HepG2 (cell line): ENCODE results near the gene RAC3. TPM values are rescaled to one million over a fixed set of nuclear protein-coding genes. Genes with fewer than 3 reads are reported as not detected.

ENCODE experiments used
- ATAC-seq: fragments of 200-7000 bp; cut with Tn5 transposase; 3 replicates; pipeline ENCODE4 v1.9.1; 2020; ENCODE audit warnings: mild to moderate bottlenecking, moderate library complexity
- BruUV-seq: library from RNA; stranded (reverse); fragments of 400-500 nt; replicated peaks from 2 replicates; lab custom pipeline; 2021; lab: Mats Ljungman, UMichigan
- CTCF ChIA-PET: fragments of 300-600 bp; formaldehyde crosslinking; extraction: SDS; loops from one replicate; lab custom pipeline; 2021; ENCODE audit warnings: low total read pairs, inconsistent platforms, low intra/inter-chr PET ratio; lab: Yijun Ruan, JAX
- POLR2A ChIA-PET: fragments of 350-600 bp; sonication (Branson Sonifier 250); formaldehyde crosslinking; loops from one replicate; lab custom pipeline; 2020; ENCODE audit warnings: antibody characterized with exemption, inconsistent platforms; lab: Yijun Ruan, JAX
- DNase-seq: peaks from one replicate; pipeline ENCODE4 v3.0.0-alpha.2; 2015; ENCODE audit warnings: low spot score
- FAIRE-seq: peaks from 3 replicates; lab custom pipeline; 2011; peaks lifted over from hg19 to GRCh38; lab: Jason Lieb, UNC
- H2AFZ ChIP-seq: one replicate; pipeline ENCODE4 v1.6.1; 2011; ENCODE audit warnings: low read length, inconsistent platforms
- H3K27ac ChIP-seq: fragments of 300-600 bp; 3 replicates; pipeline ENCODE4 v1.8.0; 2011; ENCODE audit warnings: mixed run types, mild to moderate bottlenecking, mixed read lengths, low read length, inconsistent platforms; ENCODE audit not compliant: insufficient read depth; ENCODE audit errors: extremely low read length
- H3K27me3 ChIP-seq, 2 experiments: fragments of 200-600 bp in 1 of 2; 2 replicates in 1 of 2; 3 replicates in 1 of 2; pipeline versions ENCODE4 v1.6.0 to v1.8.0; 2011; ENCODE audit warnings: low read length in 2 of 2, mild to moderate bottlenecking in 2 of 2, moderate library complexity in 2 of 2, inconsistent platforms in 1 of 2; ENCODE audit not compliant: insufficient read depth in 2 of 2, control insufficient read depth in 1 of 2
- H3K36me3 ChIP-seq, 2 experiments: fragments of 200-600 bp in 1 of 2; replicated peaks in 1 of 2; 2 replicates in 1 of 2; 3 replicates in 1 of 2; pipeline versions ENCODE4 v1.5.1 to v1.8.0; 2011; ENCODE audit warnings: low read length in 2 of 2, inconsistent platforms in 1 of 2; ENCODE audit not compliant: insufficient read depth in 2 of 2, control insufficient read depth in 1 of 2
- H3K4me1 ChIP-seq: 2 replicates; pipeline ENCODE4 v1.5.1; 2012; ENCODE audit warnings: low read length, inconsistent platforms; ENCODE audit not compliant: insufficient read depth
- H3K4me2 ChIP-seq: 2 replicates; pipeline ENCODE4 v1.6.0; 2011; ENCODE audit warnings: low read depth, low read length, inconsistent platforms
- H3K4me3 ChIP-seq, 3 experiments: fragments of 200-600 bp in 1 of 3; sonication (generic), shearing (Covaris generic) in 1 of 3; replicated peaks in 1 of 3; 2 replicates each; pipeline ENCODE4 v1.5.1; 2011 to 2016; ENCODE audit warnings: low read length in 3 of 3, inconsistent platforms in 2 of 3, low read depth in 2 of 3, mild to moderate bottlenecking in 2 of 3, control low read depth in 1 of 3, mixed read lengths in 1 of 3; ENCODE audit not compliant: insufficient read depth in 1 of 3
- H3K79me2 ChIP-seq: one replicate; pipeline ENCODE4 v1.6.1; 2011; ENCODE audit warnings: low read length, inconsistent platforms; ENCODE audit not compliant: insufficient read depth
- H3K9ac ChIP-seq: 2 replicates; pipeline ENCODE4 v1.6.0; 2011; ENCODE audit warnings: mild to moderate bottlenecking, low read depth, low read length, inconsistent platforms; ENCODE audit not compliant: insufficient read depth
- H3K9me3 ChIP-seq: 2 replicates; pipeline ENCODE4 v1.5.1; 2012; ENCODE audit warnings: mild to moderate bottlenecking, low read length
- H4K20me1 ChIP-seq: 2 replicates; pipeline ENCODE4 v1.6.0; 2011; ENCODE audit warnings: inconsistent platforms, mild to moderate bottlenecking, low read length, moderate library complexity; ENCODE audit not compliant: insufficient read depth
- DNMT1 ChIP-seq: sonication (generic); formaldehyde crosslinking; IDR thresholded peaks from 2 replicates; pipeline ENCODE4 v1.5.1; 2020; ENCODE audit warnings: mild to moderate bottlenecking, missing genetic modification reagents
- HMG20B ChIP-seq: conservative IDR thresholded peaks from 2 replicates; pipeline ENCODE4 v1.6.1; 2016; ENCODE audit warnings: missing genetic modification reagents, missing compliant biosample characterization
- HNRNPL ChIP-seq: fragments of 200-400 bp; formaldehyde crosslinking; IDR thresholded peaks from 2 replicates; pipeline ENCODE4 v1.6.1; 2017; ENCODE audit warnings: mild to moderate bottlenecking, low read depth, low read length
- MIXL1 ChIP-seq: IDR thresholded peaks from 2 replicates; pipeline ENCODE4 v1.6.1; 2016
- NR2F1 ChIP-seq, 2 experiments: fragments of 450-650 bp in 1 of 2; formaldehyde crosslinking in 1 of 2; IDR thresholded peaks; 2 replicates each; pipeline versions ENCODE4 v1.5.0 to v1.6.1; 2016 to 2020; ENCODE audit warnings: mild to moderate bottlenecking in 1 of 2, missing compliant biosample characterization in 1 of 2, missing genetic modification reagents in 1 of 2, moderate library complexity in 1 of 2
- PAX8 ChIP-seq: sonication (generic); formaldehyde crosslinking; IDR thresholded peaks from 2 replicates; pipeline ENCODE4 v1.8.0; 2022; ENCODE audit warnings: mild to moderate bottlenecking, missing genetic modification reagents, borderline replicate concordance
- RBFOX2 ChIP-seq: fragments of 200-400 bp; formaldehyde crosslinking; IDR thresholded peaks from 2 replicates; pipeline ENCODE4 v1.6.1; 2017; ENCODE audit warnings: low read depth, mild to moderate bottlenecking, low read length
- SETDB1 ChIP-seq: sonication (generic); formaldehyde crosslinking; IDR thresholded peaks from 2 replicates; pipeline ENCODE4 v1.5.1; 2020; ENCODE audit warnings: missing genetic modification reagents, mild to moderate bottlenecking, borderline replicate concordance
- THYN1 ChIP-seq: sonication (generic); formaldehyde crosslinking; IDR thresholded peaks from 2 replicates; pipeline ENCODE4 v1.8.1; 2023; ENCODE audit warnings: low read depth, mild to moderate bottlenecking, moderate library complexity, missing genetic modification reagents, borderline replicate concordance
- ZBTB42 ChIP-seq: sonication (generic); formaldehyde crosslinking; IDR thresholded peaks from 2 replicates; pipeline ENCODE4 v1.5.0; 2020; ENCODE audit warnings: mild to moderate bottlenecking, missing genetic modification reagents
- ZC3H13 ChIP-seq: sonication (generic); formaldehyde crosslinking; IDR thresholded peaks from 2 replicates; pipeline ENCODE4 v1.8.1; 2023; ENCODE audit warnings: mild to moderate bottlenecking, missing genetic modification reagents, moderate library complexity
- ZNF33B ChIP-seq: sonication (generic); formaldehyde crosslinking; IDR thresholded peaks from 2 replicates; pipeline ENCODE4 v1.5.1; 2020; ENCODE audit warnings: mild to moderate bottlenecking, missing genetic modification reagents
- ZNF713 ChIP-seq: sonication (generic); formaldehyde crosslinking; IDR thresholded peaks from 2 replicates; pipeline ENCODE4 v1.4.0; 2020; ENCODE audit warnings: mild to moderate bottlenecking, missing genetic modification reagents
- ZSCAN20 ChIP-seq: sonication (generic); formaldehyde crosslinking; IDR thresholded peaks from 2 replicates; pipeline ENCODE4 v1.4.0; 2020; ENCODE audit warnings: missing genetic modification reagents, mild to moderate bottlenecking, borderline replicate concordance
- ZSCAN31 ChIP-seq: sonication (generic); formaldehyde crosslinking; IDR thresholded peaks from 2 replicates; pipeline ENCODE4 v1.5.0; 2020; ENCODE audit warnings: low read depth, mild to moderate bottlenecking, missing genetic modification reagents
- WGBS: methylation state at CpG from one replicate; pipeline ENCODE4 v1.1.6; 2017; ENCODE audit warnings: low lambda C conversion rate; 5-methylcytosine and 5-hydroxymethylcytosine counted together
- in situ Hi-C: cut with HindIII; loops from 2 replicates; pipeline ENCODE4 v1.10.0; 2017; ENCODE audit warnings: low pct_unique_long_range_greater_than_20kb; ENCODE audit not compliant: extremely low pct_ligation_motif_present
- intact Hi-C: fragments of 100-400 bp; cut with micrococcal nuclease; formaldehyde crosslinking; loops from one replicate; pipeline ENCODE4 v1.10.0; 2022; ENCODE audit not compliant: unreplicated experiment
- polyA plus RNA-seq, 8 experiments: library from polyadenylated mRNA; depleted of rRNA in 3 of 8; stranded (reverse) in 7 of 8; unstranded in 1 of 8; fragments of >200 nt; fragmentation: Illumina TruSeq in 4 of 8; extraction: Trizol in 4 of 8; gene quantifications; 2 replicates each; pipeline versions ENCODE4 v1.2.1 to v1.2.3, GENCODE V29; 2011 to 2016; ENCODE audit warnings: low read depth in 4 of 8, missing spikeins in 1 of 8, mixed read lengths in 1 of 8; ENCODE audit not compliant: insufficient read depth in 1 of 8
- total RNA-seq, 5 experiments: library from RNA; depleted of rRNA; stranded (reverse); fragments of >200 nt; fragmentation: Illumina TruSeq; extraction: Trizol; gene quantifications; 2 replicates each; pipeline ENCODE4 v1.2.3, GENCODE V29; 2016; ENCODE audit warnings: low read depth in 1 of 5
- TF ChIP-seq, protein P1 (sequence below): sonication (generic); formaldehyde crosslinking; IDR thresholded peaks from 2 replicates; pipeline ENCODE4 v1.4.0; 2020; ENCODE audit warnings: missing genetic modification reagents; ENCODE audit errors: not compliant biosample characterization
- TF ChIP-seq, protein P2 (sequence below): sonication (generic); formaldehyde crosslinking; IDR thresholded peaks from 2 replicates; pipeline ENCODE4 v1.4.0; 2020; ENCODE audit warnings: missing genetic modification reagents, borderline replicate concordance

The RAC3 gene
- total and polyA plus RNA-seq, 2 of the 13 experiments (the other 11 are each of a cell fraction or from before 2014, with no cell fraction given) = 10.5 to 21.3 TPM

DNA sequence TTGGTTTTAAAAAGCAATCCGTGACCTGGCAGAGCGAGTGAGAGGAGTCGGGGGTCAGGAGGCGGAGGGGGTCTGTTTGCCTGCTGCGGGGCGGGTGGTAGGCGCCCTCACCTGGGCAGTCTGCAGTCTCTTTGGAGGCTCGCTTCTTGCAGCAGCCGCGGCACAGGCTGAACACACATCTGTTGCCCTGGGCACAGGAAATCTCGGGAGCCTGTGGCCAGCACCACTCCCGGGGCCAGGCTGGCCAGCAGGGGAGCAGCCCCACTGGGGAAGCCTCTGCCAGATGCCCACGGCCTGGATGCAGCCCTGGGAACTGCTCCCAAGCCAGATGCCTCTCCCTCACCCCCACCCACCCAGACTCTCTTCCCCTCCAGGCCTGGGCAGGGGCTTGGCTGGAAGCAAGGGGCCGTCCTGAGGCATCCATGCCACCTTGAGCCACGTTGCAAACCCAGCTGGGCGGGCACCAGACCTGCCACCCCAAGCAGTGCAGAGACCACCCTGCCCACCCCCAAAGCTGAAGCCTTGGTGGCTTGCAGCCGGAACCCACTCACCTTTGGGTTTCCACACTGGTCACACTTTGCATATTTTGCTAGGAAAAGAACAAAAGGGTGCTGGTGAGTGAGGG lies 26.9 kb downstream of the RAC3 start:
- intact Hi-C loops (no loop called here), in situ Hi-C loops (no loop called here)
- FAIRE-seq (no peak), ATAC-seq (no peak), DNase-seq (no peak)
- Histone ChIP-seq H3K79me2 (peaks cover 4% of the 10 kb centered on the region), H3K4me2 (no peak overlapping the region), H3K36me3 (peaks cover 48 to 75% of the 10 kb centered on the region in 2 experiments), H3K9ac (peak overlapping the region; percentile 5; the same call in 1 of the 2 replicates), H3K9me3 (no peaks in the 10 kb centered on the region), H3K4me1 (peaks cover 42% of the 10 kb centered on the region), H2AFZ (no peak overlapping the region), H3K27me3 (no peaks in the 10 kb centered on the region), H3K4me3 (no peak overlapping the region), H4K20me1 (no peaks in the 10 kb centered on the region), H3K27ac (peak overlapping the region; percentile 91)
- BruUV-seq = no TSS peak
- ChIA-PET CTCF (no interaction called here), POLR2A (interaction anchor here (1.0 to 1.7 kb wide), 3 partner anchors 21 to 44 kb away, joined by 4 to 6 read pairs (median 4); partner anchors contain the start of gene DCXR)
- WGBS = 99% methylated on average over 14 of the region's 17 CpGs
- no peak for TF ChIP-seq ZSCAN20 (CRISPR knock-in tag)
- peak; percentile 80 for TF ChIP-seq HNRNPL
- 0 out of 2 replicates have a peak, but pooled peaks have one; percentile 18 for TF ChIP-seq ZNF33B (CRISPR knock-in tag)
- no peak for TF ChIP-seq NR2F1 (CRISPR knock-in tag; IDR thresholded peaks at IDR 0.05)
- TF ChIP-seq ZC3H13 = peak; percentile 17; the same call in 1 of the 2 replicates
- TF ChIP-seq, protein P1, sequence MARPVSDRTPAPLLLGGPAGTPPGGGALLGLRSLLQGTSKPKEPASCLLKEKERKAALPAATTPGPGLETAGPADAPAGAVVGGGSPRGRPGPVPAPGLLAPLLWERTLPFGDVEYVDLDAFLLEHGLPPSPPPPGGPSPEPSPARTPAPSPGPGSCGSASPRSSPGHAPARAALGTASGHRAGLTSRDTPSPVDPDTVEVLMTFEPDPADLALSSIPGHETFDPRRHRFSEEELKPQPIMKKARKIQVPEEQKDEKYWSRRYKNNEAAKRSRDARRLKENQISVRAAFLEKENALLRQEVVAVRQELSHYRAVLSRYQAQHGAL (CRISPR knock-in tag) = no peak
- TF ChIP-seq HMG20B (CRISPR knock-in tag) = no peak
- no peak for TF ChIP-seq DNMT1 (CRISPR knock-in tag)
- TF ChIP-seq ZSCAN31 (CRISPR knock-in tag) = no peak
- TF ChIP-seq SETDB1 (CRISPR knock-in tag) = no peak
- no peak for TF ChIP-seq PAX8 (CRISPR knock-in tag)
- TF ChIP-seq, protein P2, sequence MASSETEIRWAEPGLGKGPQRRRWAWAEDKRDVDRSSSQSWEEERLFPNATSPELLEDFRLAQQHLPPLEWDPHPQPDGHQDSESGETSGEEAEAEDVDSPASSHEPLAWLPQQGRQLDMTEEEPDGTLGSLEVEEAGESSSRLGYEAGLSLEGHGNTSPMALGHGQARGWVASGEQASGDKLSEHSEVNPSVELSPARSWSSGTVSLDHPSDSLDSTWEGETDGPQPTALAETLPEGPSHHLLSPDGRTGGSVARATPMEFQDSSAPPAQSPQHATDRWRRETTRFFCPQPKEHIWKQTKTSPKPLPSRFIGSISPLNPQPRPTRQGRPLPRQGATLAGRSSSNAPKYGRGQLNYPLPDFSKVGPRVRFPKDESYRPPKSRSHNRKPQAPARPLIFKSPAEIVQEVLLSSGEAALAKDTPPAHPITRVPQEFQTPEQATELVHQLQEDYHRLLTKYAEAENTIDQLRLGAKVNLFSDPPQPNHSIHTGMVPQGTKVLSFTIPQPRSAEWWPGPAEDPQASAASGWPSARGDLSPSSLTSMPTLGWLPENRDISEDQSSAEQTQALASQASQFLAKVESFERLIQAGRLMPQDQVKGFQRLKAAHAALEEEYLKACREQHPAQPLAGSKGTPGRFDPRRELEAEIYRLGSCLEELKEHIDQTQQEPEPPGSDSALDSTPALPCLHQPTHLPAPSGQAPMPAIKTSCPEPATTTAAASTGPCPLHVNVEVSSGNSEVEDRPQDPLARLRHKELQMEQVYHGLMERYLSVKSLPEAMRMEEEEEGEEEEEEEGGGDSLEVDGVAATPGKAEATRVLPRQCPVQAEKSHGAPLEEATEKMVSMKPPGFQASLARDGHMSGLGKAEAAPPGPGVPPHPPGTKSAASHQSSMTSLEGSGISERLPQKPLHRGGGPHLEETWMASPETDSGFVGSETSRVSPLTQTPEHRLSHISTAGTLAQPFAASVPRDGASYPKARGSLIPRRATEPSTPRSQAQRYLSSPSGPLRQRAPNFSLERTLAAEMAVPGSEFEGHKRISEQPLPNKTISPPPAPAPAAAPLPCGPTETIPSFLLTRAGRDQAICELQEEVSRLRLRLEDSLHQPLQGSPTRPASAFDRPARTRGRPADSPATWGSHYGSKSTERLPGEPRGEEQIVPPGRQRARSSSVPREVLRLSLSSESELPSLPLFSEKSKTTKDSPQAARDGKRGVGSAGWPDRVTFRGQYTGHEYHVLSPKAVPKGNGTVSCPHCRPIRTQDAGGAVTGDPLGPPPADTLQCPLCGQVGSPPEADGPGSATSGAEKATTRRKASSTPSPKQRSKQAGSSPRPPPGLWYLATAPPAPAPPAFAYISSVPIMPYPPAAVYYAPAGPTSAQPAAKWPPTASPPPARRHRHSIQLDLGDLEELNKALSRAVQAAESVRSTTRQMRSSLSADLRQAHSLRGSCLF (CRISPR knock-in tag) = no peak
- no peak for TF ChIP-seq ZNF713 (CRISPR knock-in tag)
- peak; percentile 82 for TF ChIP-seq RBFOX2
- TF ChIP-seq MIXL1 (CRISPR knock-in tag) = no peak
- 0 out of 2 replicates have a peak, but pooled peaks have one; percentile 38 for TF ChIP-seq ZBTB42 (CRISPR knock-in tag)
- TF ChIP-seq THYN1 (CRISPR knock-in tag) = no peak
